Esophagus squamous epithelium (tissue), 4 donors: ENCODE measurements around the gene ODC1.
"Not testable (repeated sequence)": the region's sequence is repeated elsewhere in the genome, so short reads cannot be mapped to it uniquely, and the experiment has no call there.

Experiments
- CTCF ChIP-seq, 6 experiments: fragments of 450-650 bp in 4 of 6; fragments of 200-600 bp in 2 of 6; sonication (generic) in 2 of 6; IDR thresholded peaks; one replicate each; pipeline ENCODE4 v1.5.1; 2016 to 2019; ENCODE audit warnings: antibody characterized with exemption in 6 of 6, mild to moderate bottlenecking in 4 of 6, moderate library complexity in 4 of 6
- POLR2A ChIP-seq, 4 donors: fragments of 450-650 bp; IDR thresholded peaks; one replicate each; pipeline ENCODE4 v1.6.1; 2017; ENCODE audit warnings: antibody characterized with exemption in 4 of 4, mild to moderate bottlenecking in 4 of 4, moderate library complexity in 3 of 4

GRCh38 chr2:10442469-10443126, 5.5 kb downstream of the ODC1 start:
- TF ChIP-seq CTCF, POLR2A (IDR thresholded peaks at IDR 0.05): not testable (repeated sequence)
